Suprapubic skin (tissue), 4 donors: Measurements from ENCODE around the gene NDUFS7. TPM values are rescaled to one million over a fixed set of nuclear protein-coding genes. Genes with fewer than 3 reads are reported as not detected.

Source experiments
- DNase-seq, 2 donors: peaks; one replicate each; pipeline ENCODE4 v3.0.0-alpha.2; 2019; ENCODE audit warnings: low spot score in 2 of 2
- H3K27ac ChIP-seq: fragments of 200-600 bp; sonication (generic); one replicate; pipeline ENCODE4 v1.5.1; 2019
- H3K27me3 ChIP-seq: fragments of 200-600 bp; sonication (generic); one replicate; pipeline ENCODE4 v1.5.1; 2019
- H3K36me3 ChIP-seq: fragments of 200-600 bp; sonication (generic); one replicate; pipeline ENCODE4 v1.5.1; 2019
- H3K4me1 ChIP-seq: fragments of 200-600 bp; sonication (generic); one replicate; pipeline ENCODE4 v1.5.1; 2019
- H3K4me3 ChIP-seq: fragments of 200-600 bp; sonication (generic); one replicate; pipeline ENCODE4 v1.5.1; 2019; ENCODE audit warnings: mild to moderate bottlenecking
- H3K9me3 ChIP-seq: fragments of 200-600 bp; sonication (generic); one replicate; pipeline ENCODE4 v1.5.1; 2019
- EP300 ChIP-seq: sonication (generic); formaldehyde crosslinking; IDR thresholded peaks from one replicate; pipeline ENCODE4 v1.6.1; 2017; ENCODE audit warnings: antibody characterized with exemption
- POLR2A ChIP-seq, 2 donors: fragments of 450-650 bp; IDR thresholded peaks; one replicate each; pipeline ENCODE4 v1.6.1; 2017; ENCODE audit warnings: antibody characterized with exemption in 2 of 2, mild to moderate bottlenecking in 2 of 2, moderate library complexity in 2 of 2
- POLR2AphosphoS5 ChIP-seq, 3 donors: sonication (generic); formaldehyde crosslinking; IDR thresholded peaks; one replicate each; pipeline ENCODE4 v1.6.1; 2017; ENCODE audit warnings: antibody characterized with exemption in 3 of 3
- WGBS: methylation state at CpG from one replicate; pipeline ENCODE4 v1.1.5; 2018; 5-methylcytosine and 5-hydroxymethylcytosine counted together
- total RNA-seq, 4 donors: library from RNA; depleted of rRNA; stranded (reverse); fragments of >200 nt; gene quantifications; one replicate each; pipeline ENCODE4 v1.1.0, GENCODE V29; 2016
- TF ChIP-seq, protein P1 (sequence below), 2 donors: fragments of 200-600 bp in 1 of 2; fragments of 450-650 bp in 1 of 2; sonication (generic) in 1 of 2; IDR thresholded peaks; one replicate each; pipeline ENCODE4 v1.5.1; 2016 to 2019; ENCODE audit warnings: antibody characterized with exemption in 2 of 2, mild to moderate bottlenecking in 1 of 2, moderate library complexity in 1 of 2

The NDUFS7 gene
- total RNA-seq, 4 donors from 2014 or later, result 66.8 to 154 (median 97.5) TPM

DNA sequence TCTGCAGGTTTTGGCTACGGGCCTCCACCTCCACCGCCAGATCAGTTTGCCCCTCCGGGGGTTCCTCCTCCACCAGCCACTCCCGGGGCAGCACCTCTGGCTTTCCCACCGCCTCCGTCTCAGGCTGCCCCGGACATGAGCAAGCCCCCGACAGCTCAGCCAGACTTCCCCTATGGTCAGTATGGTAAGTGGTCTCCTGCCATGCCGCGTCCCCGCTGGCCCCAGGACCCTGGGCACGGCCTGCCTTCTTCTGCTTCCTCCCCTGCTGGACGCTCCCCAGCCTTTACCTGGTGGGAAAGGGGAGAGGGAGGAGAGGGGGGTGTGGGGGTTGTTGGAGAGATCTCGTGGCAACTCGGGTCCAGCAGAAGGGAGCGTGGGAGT is 48.8 kb downstream of the NDUFS7 start:
- no peak overlapping the region for H3K27ac ChIP-seq
- 96% methylated on average over 16 of the region's 16 CpGs for WGBS
- TF ChIP-seq, protein P1, sequence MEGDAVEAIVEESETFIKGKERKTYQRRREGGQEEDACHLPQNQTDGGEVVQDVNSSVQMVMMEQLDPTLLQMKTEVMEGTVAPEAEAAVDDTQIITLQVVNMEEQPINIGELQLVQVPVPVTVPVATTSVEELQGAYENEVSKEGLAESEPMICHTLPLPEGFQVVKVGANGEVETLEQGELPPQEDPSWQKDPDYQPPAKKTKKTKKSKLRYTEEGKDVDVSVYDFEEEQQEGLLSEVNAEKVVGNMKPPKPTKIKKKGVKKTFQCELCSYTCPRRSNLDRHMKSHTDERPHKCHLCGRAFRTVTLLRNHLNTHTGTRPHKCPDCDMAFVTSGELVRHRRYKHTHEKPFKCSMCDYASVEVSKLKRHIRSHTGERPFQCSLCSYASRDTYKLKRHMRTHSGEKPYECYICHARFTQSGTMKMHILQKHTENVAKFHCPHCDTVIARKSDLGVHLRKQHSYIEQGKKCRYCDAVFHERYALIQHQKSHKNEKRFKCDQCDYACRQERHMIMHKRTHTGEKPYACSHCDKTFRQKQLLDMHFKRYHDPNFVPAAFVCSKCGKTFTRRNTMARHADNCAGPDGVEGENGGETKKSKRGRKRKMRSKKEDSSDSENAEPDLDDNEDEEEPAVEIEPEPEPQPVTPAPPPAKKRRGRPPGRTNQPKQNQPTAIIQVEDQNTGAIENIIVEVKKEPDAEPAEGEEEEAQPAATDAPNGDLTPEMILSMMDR (IDR thresholded peaks at IDR 0.05), result no peak
- no peak for TF ChIP-seq POLR2AphosphoS5 (IDR thresholded peaks at IDR 0.05)
- TF ChIP-seq EP300, result no peak
- H3K9me3 ChIP-seq, result no peaks in the 10 kb centered on the region
- peaks cover 9% of the 10 kb centered on the region for H3K4me1 ChIP-seq
- H3K4me3 ChIP-seq, result no peak overlapping the region
- no peak for DNase-seq
- peaks cover 81% of the 10 kb centered on the region for H3K36me3 ChIP-seq
- H3K27me3 ChIP-seq, result no peaks in the 10 kb centered on the region

DNA sequence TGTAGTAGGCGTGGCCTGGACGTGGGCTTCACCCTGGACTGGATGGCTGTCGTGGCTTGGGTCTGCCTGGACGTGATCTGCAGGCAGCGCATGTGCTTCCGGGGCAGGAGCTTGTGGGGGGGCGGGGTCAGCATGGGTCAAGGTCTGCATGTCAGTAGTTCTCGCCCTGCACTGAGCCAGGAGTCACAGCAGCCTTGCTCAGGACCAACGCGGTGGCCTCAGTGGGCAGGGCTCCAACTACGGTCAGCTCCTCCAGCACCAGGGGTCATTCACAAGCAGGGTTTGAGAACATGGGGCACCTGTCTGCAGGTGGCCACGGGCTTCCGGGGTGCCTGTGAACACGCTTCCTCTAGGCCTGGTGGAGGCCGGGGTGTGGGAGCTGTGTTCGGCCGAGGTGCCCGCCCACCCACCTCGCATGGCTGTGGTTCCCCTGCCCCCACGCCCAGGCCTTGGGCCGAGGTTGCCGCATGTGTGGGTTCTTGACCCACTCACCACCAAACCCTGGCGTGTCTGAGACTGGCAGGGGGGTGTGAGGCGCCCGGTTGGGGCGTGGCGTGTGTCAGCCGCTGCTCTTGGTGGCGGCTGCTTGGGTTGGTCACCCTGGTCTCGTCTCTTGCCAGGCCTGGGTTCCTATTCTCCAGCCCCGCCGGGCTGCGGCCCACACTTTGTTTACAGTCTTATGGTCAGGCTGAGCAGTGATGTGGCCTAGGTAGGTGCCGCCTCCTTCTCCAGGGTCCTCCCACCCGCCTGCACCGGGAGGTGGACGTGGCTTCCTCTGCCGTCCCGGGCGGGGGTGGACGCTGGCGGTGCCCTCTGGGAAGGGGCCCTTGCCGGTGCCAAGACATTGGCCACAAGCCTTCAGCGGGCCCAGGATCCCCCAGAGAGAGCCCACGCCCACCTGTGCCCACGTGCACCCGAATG is 49.7 kb downstream of the NDUFS7 start:
- no peak for DNase-seq
- H3K36me3 ChIP-seq, result peaks cover 74% of the 10 kb centered on the region
- H3K9me3 ChIP-seq, result no peaks in the 10 kb centered on the region
- TF ChIP-seq POLR2AphosphoS5 (IDR thresholded peaks at IDR 0.05) (no peak), EP300 (no peak), POLR2A (IDR thresholded peaks at IDR 0.05) (no peak)
- TF ChIP-seq, protein P1 (IDR thresholded peaks at IDR 0.05), result no peak
- no peak overlapping the region for H3K27ac ChIP-seq
- peaks cover 15% of the 10 kb centered on the region for H3K4me1 ChIP-seq
- H3K4me3 ChIP-seq, result no peak overlapping the region
- H3K27me3 ChIP-seq, result no peaks in the 10 kb centered on the region
- WGBS, result no CpG with 5 or more reads among the region's 47 CpGs

DNA sequence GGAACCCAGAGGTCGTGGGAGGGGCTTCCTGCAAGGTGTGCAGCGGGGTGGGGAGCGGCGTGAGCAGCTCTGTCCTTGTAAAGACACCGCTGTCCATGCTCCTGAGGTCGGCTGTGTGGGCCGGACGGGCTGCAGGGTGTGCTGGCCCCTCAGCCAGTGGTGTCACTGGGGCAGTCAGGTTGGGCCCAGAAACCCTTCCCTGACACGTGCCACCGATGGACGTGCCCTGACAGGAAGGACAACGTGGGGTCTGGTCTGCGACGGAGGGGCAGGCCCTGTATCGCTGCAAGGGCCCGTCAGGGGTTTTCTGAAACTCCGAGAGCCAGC is 50.3 kb downstream of the NDUFS7 start:
- 91% methylated on average over 4 of the region's 17 CpGs for whole genome bisulfite sequencing
- Histone ChIP-seq H3K4me3 (no peak overlapping the region), H3K9me3 (no peaks in the 10 kb centered on the region), H3K36me3 (peaks cover 67% of the 10 kb centered on the region), H3K27ac (no peak overlapping the region), H3K27me3 (no peaks in the 10 kb centered on the region), H3K4me1 (peaks cover 12% of the 10 kb centered on the region)
- TF ChIP-seq, protein P1 (IDR thresholded peaks at IDR 0.05), result no peak
- no peak for TF ChIP-seq POLR2A (IDR thresholded peaks at IDR 0.05)
- TF ChIP-seq EP300, result no peak
- no peak for TF ChIP-seq POLR2AphosphoS5 (IDR thresholded peaks at IDR 0.05)
- DNase-seq, result no peak

DNA sequence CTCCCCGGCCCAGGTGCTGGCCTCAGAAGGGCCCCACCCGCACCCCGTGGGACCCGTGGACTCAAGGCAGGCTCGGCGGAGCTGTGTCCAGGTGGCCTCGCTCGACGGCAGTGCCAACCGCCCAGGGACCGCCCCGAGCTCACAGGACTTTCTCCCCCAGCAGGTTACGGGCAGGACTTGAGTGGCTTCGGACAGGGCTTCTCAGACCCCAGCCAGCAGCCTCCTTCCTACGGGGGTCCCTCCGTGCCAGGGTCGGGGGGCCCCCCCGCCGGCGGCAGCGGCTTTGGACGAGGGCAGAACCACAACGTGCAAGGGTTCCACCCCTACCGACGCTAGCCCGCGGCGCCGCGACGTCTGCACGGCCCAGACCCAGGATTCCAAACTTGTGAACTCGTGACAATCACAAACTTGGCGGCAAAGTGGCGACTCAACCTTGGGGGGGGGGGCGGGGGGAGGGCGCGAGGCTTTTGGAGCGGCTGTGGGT is 50.9 kb downstream of the NDUFS7 start:
- H3K27me3 ChIP-seq, result no peaks in the 10 kb centered on the region
- H3K36me3 ChIP-seq, result peaks cover 63% of the 10 kb centered on the region
- WGBS, result 86% methylated on average over 19 of the region's 39 CpGs
- no peak for DNase-seq
- TF ChIP-seq EP300, result no peak
- no peak for TF ChIP-seq POLR2A (IDR thresholded peaks at IDR 0.05)
- no peak for TF ChIP-seq POLR2AphosphoS5 (IDR thresholded peaks at IDR 0.05)
- TF ChIP-seq, protein P1 (IDR thresholded peaks at IDR 0.05), result no peak
- H3K4me1 ChIP-seq, result peaks cover 14% of the 10 kb centered on the region
- no peak overlapping the region for H3K27ac ChIP-seq
- no peaks in the 10 kb centered on the region for H3K9me3 ChIP-seq
- H3K4me3 ChIP-seq, result no peak overlapping the region

DNA sequence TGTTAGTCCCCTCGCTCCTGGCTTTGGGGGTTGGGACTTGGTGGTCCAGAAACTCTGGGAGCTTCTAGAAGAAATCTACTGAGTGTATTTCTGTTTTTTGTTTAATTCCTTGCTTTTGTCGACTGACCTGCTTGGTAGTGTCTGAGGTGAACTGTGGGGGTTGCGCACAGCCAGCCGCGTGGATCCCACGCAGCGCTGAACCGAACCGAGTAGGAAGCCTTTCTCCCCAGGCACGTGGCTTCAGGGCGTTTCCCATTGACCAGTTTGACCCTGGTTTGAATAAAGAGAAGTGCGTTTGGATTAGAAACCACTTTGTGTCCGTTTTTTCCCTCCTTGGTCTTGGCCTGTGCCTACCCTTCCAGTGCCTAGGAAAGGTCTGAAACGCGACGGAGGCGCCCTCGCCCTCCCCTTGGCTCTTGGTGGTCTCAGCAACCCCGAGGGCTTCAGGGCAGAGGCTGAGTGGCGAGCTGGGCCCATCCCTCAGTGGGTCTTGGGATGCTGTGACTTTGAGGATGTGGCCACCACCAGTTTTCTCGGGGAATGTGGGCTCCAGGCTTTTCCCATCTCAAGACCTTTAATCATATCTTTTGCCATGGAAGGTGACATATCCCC is 51.8 kb downstream of the NDUFS7 start:
- DNase-seq, result no peak

More for the DNA sequence above, 51.8 kb downstream of the NDUFS7 start:
- no peak overlapping the region for H3K4me3 ChIP-seq
- TF ChIP-seq POLR2AphosphoS5 (IDR thresholded peaks at IDR 0.05) (no peak), POLR2A (IDR thresholded peaks at IDR 0.05) (no peak), EP300 (no peak)
- TF ChIP-seq, protein P1 (IDR thresholded peaks at IDR 0.05), result no peak
- H3K9me3 ChIP-seq, result no peaks in the 10 kb centered on the region
- H3K27me3 ChIP-seq, result no peaks in the 10 kb centered on the region
- peaks cover 63% of the 10 kb centered on the region for H3K36me3 ChIP-seq
- 86% methylated on average over 21 of the region's 21 CpGs for WGBS
- no peak overlapping the region for H3K27ac ChIP-seq
- H3K4me1 ChIP-seq, result peaks cover 23% of the 10 kb centered on the region
